H1 (cell line): ENCODE results near the gene LYL1. TPM values are rescaled to one million over a fixed set of nuclear protein-coding genes. Genes with fewer than 3 reads are reported as not detected.

Experiments
- CTCF ChIA-PET: fragments of 300-600 bp; sonication (Branson Sonifier 250); formaldehyde crosslinking; loops from one replicate; lab custom pipeline; 2021; ENCODE audit not compliant: partially characterized antibody; lab: Charles Lee
- POLR2A ChIA-PET: fragments of 300-600 bp; sonication (Branson Sonifier 250); formaldehyde crosslinking; loops from one replicate; lab custom pipeline; 2021; ENCODE audit warnings: inconsistent platforms; ENCODE audit not compliant: partially characterized antibody; lab: Charles Lee
- DNase-seq, 2 experiments: peaks; one replicate each; pipeline versions ENCODE4 v3.0.0 to v3.0.0-alpha.2; 2010 to 2022; ENCODE audit warnings: low spot score in 2 of 2, low read depth in 1 of 2, mixed read lengths in 1 of 2
- FAIRE-seq: peaks from 2 replicates; lab custom pipeline; 2011; peaks lifted over from hg19 to GRCh38; lab: Jason Lieb, UNC
- H2AFZ ChIP-seq: 2 replicates; pipeline ENCODE4 v1.8.1; 2012; ENCODE audit warnings: low read length, inconsistent platforms
- H2AK5ac ChIP-seq: 2 replicates; pipeline ENCODE4 v1.6.1; 2013; ENCODE audit warnings: low read depth, low read length
- H2BK120ac ChIP-seq: replicated peaks from 2 replicates; pipeline ENCODE3; 2013; ENCODE audit warnings: low read depth, low read length, inconsistent platforms
- H2BK12ac ChIP-seq: 2 replicates; pipeline ENCODE4 v1.6.1; 2013; ENCODE audit warnings: low read depth, low read length
- H2BK15ac ChIP-seq: 2 replicates; pipeline ENCODE4 v1.6.1; 2013; ENCODE audit warnings: low read length
- H2BK20ac ChIP-seq: 2 replicates; pipeline ENCODE4 v1.6.1; 2013; ENCODE audit warnings: low read length
- H2BK5ac ChIP-seq: 2 replicates; pipeline ENCODE4 v1.6.1; 2013; ENCODE audit warnings: low read depth, low read length
- H3K14ac ChIP-seq: 2 replicates; pipeline ENCODE4 v1.6.1; 2013; ENCODE audit warnings: inconsistent platforms; ENCODE audit not compliant: insufficient read length
- H3K18ac ChIP-seq: 2 replicates; pipeline ENCODE4 v1.6.1; 2013; ENCODE audit warnings: low read length; ENCODE audit errors: extremely low read depth
- H3K23ac ChIP-seq: 2 replicates; pipeline ENCODE4 v1.6.1; 2013; ENCODE audit warnings: inconsistent platforms; ENCODE audit not compliant: insufficient read length
- H3K23me2 ChIP-seq: 2 replicates; pipeline ENCODE4 v1.6.1; 2013; ENCODE audit warnings: low read depth, low read length
- H3K27ac ChIP-seq: 2 replicates; pipeline ENCODE4 v1.6.1; 2011; ENCODE audit warnings: low read depth, low read length, inconsistent platforms
- H3K27me3 ChIP-seq, 4 experiments: replicated peaks in 1 of 4; 1 replicate in 1 of 4; 2 replicates in 3 of 4; pipeline versions ENCODE4 v1.6.1 to v1.8.1; 2011 to 2013; ENCODE audit warnings: low read length in 3 of 4, mild to moderate bottlenecking in 3 of 4, inconsistent platforms in 2 of 4, mixed read lengths in 2 of 4, moderate library complexity in 1 of 4; ENCODE audit not compliant: control insufficient read depth in 3 of 4, insufficient read depth in 3 of 4; ENCODE audit errors: extremely low read depth in 1 of 4
- H3K36me3 ChIP-seq, 4 experiments: 2 replicates each; pipeline versions ENCODE4 v1.6.1 to v1.8.1; 2011 to 2013; ENCODE audit warnings: mild to moderate bottlenecking in 4 of 4, low read length in 3 of 4, moderate library complexity in 2 of 4, control low read depth in 1 of 4, inconsistent platforms in 1 of 4; ENCODE audit not compliant: insufficient read depth in 4 of 4, control insufficient read depth in 2 of 4
- H3K4ac ChIP-seq: replicated peaks from 2 replicates; pipeline ENCODE3; 2013; ENCODE audit warnings: low read length, low read depth, mixed read lengths, inconsistent platforms; ENCODE audit not compliant: insufficient read length
- H3K4me1 ChIP-seq, 4 experiments: replicated peaks in 1 of 4; 1 replicate in 1 of 4; 2 replicates in 3 of 4; pipeline versions ENCODE4 v1.6.1 to v1.8.1; 2011 to 2013; ENCODE audit warnings: low read length in 3 of 4, inconsistent platforms in 2 of 4, mixed read lengths in 1 of 4; ENCODE audit not compliant: insufficient read depth in 4 of 4, control insufficient read depth in 3 of 4
- H3K4me2 ChIP-seq, 2 experiments: 2 replicates each; pipeline versions ENCODE4 v1.6.1 to v1.8.1; 2011 to 2013; ENCODE audit warnings: low read depth in 2 of 2, low read length in 2 of 2, control low read depth in 1 of 2, inconsistent platforms in 1 of 2, mild to moderate bottlenecking in 1 of 2; ENCODE audit not compliant: insufficient read depth in 1 of 2
- H3K4me3 ChIP-seq, 4 experiments: fragments of 200-600, 300-600 bp in 1 of 4; sonication (generic), shearing (Covaris generic), sonication (Bioruptor Twin) in 1 of 4; 2 replicates each; pipeline versions ENCODE4 v1.5.1 to v1.8.1; 2011 to 2016; ENCODE audit warnings: low read length in 4 of 4, low read depth in 3 of 4, control low read depth in 2 of 4, inconsistent platforms in 2 of 4, mild to moderate bottlenecking in 2 of 4, mixed read lengths in 1 of 4, moderate library complexity in 1 of 4; ENCODE audit not compliant: insufficient read depth in 2 of 4; ENCODE audit errors: extremely low read depth in 1 of 4
- H3K56ac ChIP-seq: replicated peaks from 2 replicates; pipeline ENCODE3; 2013; ENCODE audit warnings: low read depth, mild to moderate bottlenecking, mixed read lengths, low read length, inconsistent platforms; ENCODE audit not compliant: insufficient read length
- H3K79me1 ChIP-seq: 2 replicates; pipeline ENCODE4 v1.6.1; 2013; ENCODE audit warnings: low read depth, low read length, control low read depth
- H3K79me2 ChIP-seq, 2 experiments: 2 replicates each; pipeline versions ENCODE4 v1.6.1 to v1.8.1; 2012 to 2013; ENCODE audit warnings: low read length in 2 of 2, mild to moderate bottlenecking in 2 of 2, inconsistent platforms in 1 of 2; ENCODE audit not compliant: insufficient read depth in 2 of 2, control insufficient read depth in 1 of 2
- H3K9ac ChIP-seq, 4 experiments: replicated peaks in 1 of 4; 1 replicate in 1 of 4; 2 replicates in 3 of 4; pipeline versions ENCODE4 v1.6.1 to v1.8.1; 2011 to 2013; ENCODE audit warnings: low read depth in 3 of 4, low read length in 3 of 4, control low read depth in 2 of 4, mild to moderate bottlenecking in 2 of 4, moderate library complexity in 2 of 4, inconsistent platforms in 1 of 4; ENCODE audit errors: extremely low read depth in 1 of 4
- H3K9me3 ChIP-seq, 2 experiments: 2 replicates each; pipeline versions ENCODE4 v1.6.1 to v1.8.1; 2012 to 2013; ENCODE audit warnings: mild to moderate bottlenecking in 2 of 2, moderate library complexity in 2 of 2, control low read depth in 1 of 2, inconsistent platforms in 1 of 2, low read depth in 1 of 2, low read length in 1 of 2, mixed read lengths in 1 of 2; ENCODE audit not compliant: insufficient read depth in 2 of 2
- H4K20me1 ChIP-seq, 2 experiments: replicated peaks in 1 of 2; 2 replicates each; pipeline versions ENCODE3 to v1.8.1; 2011 to 2013; ENCODE audit warnings: inconsistent platforms in 2 of 2, low read length in 2 of 2, mild to moderate bottlenecking in 1 of 2; ENCODE audit not compliant: insufficient read depth in 2 of 2, control insufficient read depth in 1 of 2
- H4K5ac ChIP-seq: 2 replicates; pipeline ENCODE4 v1.6.1; 2013; ENCODE audit warnings: low read length, low read depth, mixed read lengths, inconsistent platforms; ENCODE audit not compliant: insufficient read length
- H4K8ac ChIP-seq: 2 replicates; pipeline ENCODE4 v1.8.0; 2013; ENCODE audit warnings: mild to moderate bottlenecking, moderate library complexity, low read length, inconsistent platforms; ENCODE audit not compliant: insufficient read depth; ENCODE audit errors: extremely low read depth
- H4K91ac ChIP-seq: replicated peaks from 2 replicates; pipeline ENCODE3; 2013; ENCODE audit warnings: low read length, mixed read lengths, inconsistent platforms; ENCODE audit not compliant: insufficient read length
- ATF2 ChIP-seq: IDR thresholded peaks from 2 replicates; pipeline ENCODE4 v1.6.1; 2012; ENCODE audit warnings: low read length, inconsistent platforms
- CHD1 ChIP-seq: IDR thresholded peaks from 2 replicates; pipeline ENCODE4 v1.6.1; 2012; ENCODE audit warnings: low read depth, low read length, improper control_type of control experiment
- EP300 ChIP-seq, 2 experiments: IDR thresholded peaks; 1 replicate in 1 of 2; 2 replicates in 1 of 2; pipeline ENCODE4 v1.6.1; 2011 to 2012; ENCODE audit warnings: low read depth in 2 of 2, low read length in 2 of 2, mild to moderate bottlenecking in 2 of 2, borderline replicate concordance in 1 of 2, inconsistent platforms in 1 of 2, moderate library complexity in 1 of 2
- MAFK ChIP-seq: IDR thresholded peaks from 2 replicates; pipeline ENCODE4 v1.6.1; 2012; ENCODE audit warnings: low read depth, mild to moderate bottlenecking, improper control_type of control experiment, low read length
- POU5F1 ChIP-seq: IDR thresholded peaks from 2 replicates; pipeline ENCODE4 v1.6.1; 2011; ENCODE audit warnings: low read depth, mild to moderate bottlenecking, low read length, moderate library complexity
- RFX5 ChIP-seq: IDR thresholded peaks from 2 replicates; pipeline ENCODE4 v1.6.1; 2011; ENCODE audit warnings: low read depth, low read length, improper control_type of control experiment, borderline replicate concordance
- RNF2 ChIP-seq: fragments of 200-900, 300-1000 bp; sonication (generic); IDR thresholded peaks from 2 replicates; pipeline ENCODE4 v1.7.1; 2016; ENCODE audit warnings: borderline replicate concordance, low read depth, mild to moderate bottlenecking, antibody characterized with exemption, low read length; ENCODE audit not compliant: poor library complexity, severe bottlenecking; ENCODE audit errors: missing control alignments
- RXRA ChIP-seq: IDR thresholded peaks from 2 replicates; pipeline ENCODE4 v1.6.1; 2011; ENCODE audit warnings: low read depth, mild to moderate bottlenecking, low read length, moderate library complexity; ENCODE audit not compliant: insufficient read depth
- SAP30 ChIP-seq: fragments of 300-600 bp; sonication (generic); IDR thresholded peaks from 2 replicates; pipeline ENCODE4 v1.7.1; 2012; ENCODE audit warnings: low read length, moderate library complexity, mild to moderate bottlenecking, inconsistent platforms; ENCODE audit not compliant: insufficient read depth, insufficient replicate concordance
- SIRT6 ChIP-seq: IDR thresholded peaks from one replicate; pipeline ENCODE4 v1.7.1; 2012; ENCODE audit warnings: low read length, inconsistent platforms
- TAF7 ChIP-seq: optimal IDR thresholded peaks from 2 replicates; pipeline ENCODE3; 2011; ENCODE audit warnings: low read depth, mild to moderate bottlenecking, inconsistent platforms, low read length, moderate library complexity, borderline replicate concordance
- WGBS, 2 experiments: shearing (Covaris generic) in 1 of 2; methylation state at CpG; one replicate each; pipeline versions ENCODE4 v1.1.6 to v1.1.7; 2013 to 2015; ENCODE audit warnings: low lambda C conversion rate in 2 of 2, mixed read lengths in 2 of 2, inconsistent platforms in 1 of 2, low coverage in 1 of 2, missing lambda C conversion rate in 1 of 2; ENCODE audit not compliant: insufficient replicate concordance in 2 of 2, insufficient coverage in 1 of 2, insufficient read length in 1 of 2; ENCODE audit errors: extremely low coverage in 1 of 2, missing lambda C conversion rate in 1 of 2; 5-methylcytosine and 5-hydroxymethylcytosine counted together
- polyA plus RNA-seq, 7 experiments: library from polyadenylated mRNA; depleted of rRNA in 3 of 7; stranded (reverse) in 5 of 7; unstranded in 2 of 7; fragments of >200 nt in 5 of 7; fragments of 200-250 nt in 2 of 7; gene quantifications; 1 replicate in 5 of 7; 2 replicates in 1 of 7; 4 replicates in 1 of 7; pipeline versions ENCODE4 v1.2.1 to v1.2.3, GENCODE V29; 2011 to 2013; ENCODE audit warnings: missing spikeins in 2 of 7, mixed read lengths in 2 of 7
- total RNA-seq: library from RNA; stranded (reverse); fragmentation: NEBNext Ultra II Directional; extraction: Animal tissue kit (Norgen Biotek cat#: 25700); gene quantifications from 2 replicates; pipeline ENCODE4 v1.2.1, GENCODE V29; 2021

Gene LYL1
- total and polyA plus RNA-seq, 2 of the 8 experiments (the other 6 are each of a cell fraction or from before 2014, with no cell fraction given) = 0.58 to 0.76 TPM

- H3K23ac ChIP-seq = no peak overlapping the region
- H3K36me3 ChIP-seq = peaks cover 0 to 11% (median 4%) of the 10 kb centered on the region in 4 experiments; a peak in 5 of 8 replicates
- no peaks in the 10 kb centered on the region for H3K27me3 ChIP-seq
- no peak overlapping the region for H4K5ac ChIP-seq
- no peak overlapping the region for H3K27ac ChIP-seq
- 93% methylated on average over 9 of the region's 9 CpGs; no CpG with 5 or more reads in 1 of the 2 experiments for WGBS, 2 experiments
- H2AFZ ChIP-seq = no peak overlapping the region
- H2AK5ac ChIP-seq = no peak overlapping the region
- H3K4me3 ChIP-seq = no peak overlapping the region
- H3K18ac ChIP-seq = no peak overlapping the region
- ChIA-PET CTCF (interaction anchor here (1.1 to 3.2 kb wide), 6 partner anchors 9 to 152 kb away, joined by 3 to 9 read pairs (median 4); no protein-coding TSS in a partner anchor), POLR2A (interaction anchor here (0.9 to 14.8 kb wide), 11 partner anchors 9 to 33 kb away, joined by 3 to 228 read pairs (median 4); partner anchors contain the start of genes IER2, LYL1, NACC1 and STX10)
- no peak overlapping the region for H3K14ac ChIP-seq
- H3K4ac ChIP-seq = no peak overlapping the region
- no peak overlapping the region for H2BK20ac ChIP-seq
- H2BK15ac ChIP-seq = no peak overlapping the region
- no peak overlapping the region for H3K4me2 ChIP-seq
- H3K23me2 ChIP-seq = no peaks in the 10 kb centered on the region
- H3K79me1 ChIP-seq = peaks cover 37% of the 10 kb centered on the region
- no peaks in the 10 kb centered on the region for H3K9me3 ChIP-seq
- no peak for DNase-seq
- H3K9ac ChIP-seq = no peak overlapping the region
- H4K20me1 ChIP-seq = peaks cover 40 to 58% of the 10 kb centered on the region in 2 experiments
- FAIRE-seq = no peak
- peaks cover 0 to 2% (median 0%) of the 10 kb centered on the region in 4 experiments; a peak in 1 of 7 replicates for H3K4me1 ChIP-seq
- H4K8ac ChIP-seq = no peak overlapping the region
- no peak overlapping the region for H2BK5ac ChIP-seq
- H4K91ac ChIP-seq = no peak overlapping the region
- peaks cover 25 to 96% of the 10 kb centered on the region in 2 experiments for H3K79me2 ChIP-seq
- no peak overlapping the region for H3K56ac ChIP-seq
- H2BK12ac ChIP-seq = no peak overlapping the region
- no peak overlapping the region for H2BK120ac ChIP-seq
- TF ChIP-seq RFX5 (no peak), RNF2 (no peak), MAFK (no peak), EP300 (IDR thresholded peaks at IDR 0.05; ENCODE audit: borderline replicate concordance in 1 of 2, low read depth in 2 of 2, low read length in 2 of 2) (no peak), ATF2 (no peak), CHD1 (no peak), TAF7 (no peak), POU5F1 (no peak), SAP30 (no peak), RXRA (no peak), SIRT6 (no peak)
These were observed 26.7 kb upstream of the LYL1 start for GRCh38 chr19:13129384-13129783.
